Measurements from ENCODE around the gene SLC4A7.
"Not testable (repeated sequence)": the region's sequence is repeated elsewhere in the genome, so short reads cannot be mapped to it uniquely, and the experiment has no call there.

SLC4A7 gene

GRCh38 chr3:27449530-27450150 is 34.5 kb downstream of the SLC4A7 start:
- no peak for ATAC-seq (replicated peaks)
- Mint-ChIP-seq H3K9me3 (no peaks in the 10 kb centered on the region), H3K27me3 (no peaks in the 10 kb centered on the region), H3K36me3 (ENCODE audit: insufficient read depth) (peaks cover 24% of the 10 kb centered on the region), H3K4me1 (ENCODE audit: low read depth in 2 of 2) (peaks cover 16 to 40% of the 10 kb centered on the region in 2 donors), H3K27ac (no peak overlapping the region), H3K4me3 (no peak overlapping the region)
- DNase-seq: no peak

- H3K36me3 Mint-ChIP-seq (ENCODE audit: insufficient read depth): peaks cover 51% of the 10 kb centered on the region
- DNase-seq; H3K9me3 Mint-ChIP-seq; H3K4me1 Mint-ChIP-seq (ENCODE audit: low read depth in 2 of 2); H3K4me3 Mint-ChIP-seq; H3K27me3 Mint-ChIP-seq; ATAC-seq (replicated peaks): not testable (repeated sequence)
- peak overlapping the region in 1 of 2 donors; percentile 2 for H3K27ac Mint-ChIP-seq
Measured at GRCh38 chr3:27442995-27443394, 41.2 kb downstream of the SLC4A7 start.

- H3K4me1 Mint-ChIP-seq (ENCODE audit: low read depth in 2 of 2); DNase-seq; H3K4me3 Mint-ChIP-seq; ATAC-seq (replicated peaks); H3K27ac Mint-ChIP-seq; H3K27me3 Mint-ChIP-seq; H3K9me3 Mint-ChIP-seq: not testable (repeated sequence)
- H3K36me3 Mint-ChIP-seq (ENCODE audit: insufficient read depth): peaks cover 58% of the 10 kb centered on the region
Measured at GRCh38 chr3:27438352-27438751, 45.8 kb downstream of the SLC4A7 start.

GRCh38 chr3:27431116-27431515 is 53.1 kb downstream of the SLC4A7 start:
- H3K4me1 Mint-ChIP-seq (ENCODE audit: low read depth in 2 of 2): peaks cover 5 to 6% of the 10 kb centered on the region in 2 donors

GRCh38 chr3:27429909-27430308 is 54.3 kb downstream of the SLC4A7 start:
- Mint-ChIP-seq H3K27ac (no peak overlapping the region), H3K36me3 (ENCODE audit: insufficient read depth) (peaks cover 40% of the 10 kb centered on the region), H3K4me1 (ENCODE audit: low read depth in 2 of 2) (peaks cover 4 to 5% of the 10 kb centered on the region in 2 donors), H3K4me3 (no peak overlapping the region), H3K27me3 (no peaks in the 10 kb centered on the region), H3K9me3 (no peaks in the 10 kb centered on the region)
- ATAC-seq (replicated peaks) (no peak), DNase-seq (no peak)

More at GRCh38 chr3:27431116-27431515, 53.1 kb downstream of the SLC4A7 start:
- H3K36me3 Mint-ChIP-seq (ENCODE audit: insufficient read depth): peaks cover 51% of the 10 kb centered on the region
- no peak overlapping the region for H3K4me3 Mint-ChIP-seq
- no peaks in the 10 kb centered on the region for H3K27me3 Mint-ChIP-seq
- no peak for DNase-seq
- no peaks in the 10 kb centered on the region for H3K9me3 Mint-ChIP-seq
- no peak overlapping the region for H3K27ac Mint-ChIP-seq
- ATAC-seq (replicated peaks): no peak

GRCh38 chr3:27428446-27428845 is 55.7 kb downstream of the SLC4A7 start:
- H3K27ac Mint-ChIP-seq: no peak overlapping the region
- DNase-seq: no peak
- no peaks in the 10 kb centered on the region for H3K9me3 Mint-ChIP-seq
- ATAC-seq (replicated peaks): no peak
- peaks cover 3 to 5% of the 10 kb centered on the region in 2 donors for H3K4me1 Mint-ChIP-seq (ENCODE audit: low read depth in 2 of 2)
- no peak overlapping the region for H3K4me3 Mint-ChIP-seq
- H3K36me3 Mint-ChIP-seq (ENCODE audit: insufficient read depth): peaks cover 42% of the 10 kb centered on the region
- no peaks in the 10 kb centered on the region for H3K27me3 Mint-ChIP-seq

GRCh38 chr3:27426926-27427325 is 57.3 kb downstream of the SLC4A7 start:
- H3K27ac Mint-ChIP-seq: peak overlapping the region in 1 of 2 donors; percentile 29
- H3K36me3 Mint-ChIP-seq (ENCODE audit: insufficient read depth): peaks cover 35% of the 10 kb centered on the region
- no peaks in the 10 kb centered on the region for H3K9me3 Mint-ChIP-seq
- H3K4me1 Mint-ChIP-seq (ENCODE audit: low read depth in 2 of 2): peaks cover 0 to 3% of the 10 kb centered on the region in 2 donors
- no peaks in the 10 kb centered on the region for H3K27me3 Mint-ChIP-seq
- ATAC-seq (replicated peaks) (no peak), DNase-seq (no peak)
- no peak overlapping the region for H3K4me3 Mint-ChIP-seq

- no peaks in the 10 kb centered on the region for H3K27me3 Mint-ChIP-seq
- no peak overlapping the region for H3K27ac Mint-ChIP-seq
Measured at GRCh38 chr3:27425896-27426565, 58.2 kb downstream of the SLC4A7 start.

GRCh38 chr3:27424812-27425521 is 59.2 kb downstream of the SLC4A7 start:
- DNase-seq; ATAC-seq (replicated peaks); H3K9me3 Mint-ChIP-seq; H3K4me1 Mint-ChIP-seq (ENCODE audit: low read depth in 2 of 2); H3K4me3 Mint-ChIP-seq; H3K27ac Mint-ChIP-seq; H3K27me3 Mint-ChIP-seq: not testable (repeated sequence)
- peaks cover 35% of the 10 kb centered on the region for H3K36me3 Mint-ChIP-seq (ENCODE audit: insufficient read depth)

More at GRCh38 chr3:27425896-27426565, 58.2 kb downstream of the SLC4A7 start:
- ATAC-seq (replicated peaks): no peak
- no peaks in the 10 kb centered on the region for H3K9me3 Mint-ChIP-seq
- peaks cover 35% of the 10 kb centered on the region for H3K36me3 Mint-ChIP-seq (ENCODE audit: insufficient read depth)
- peaks cover 0 to 3% of the 10 kb centered on the region in 2 donors for H3K4me1 Mint-ChIP-seq (ENCODE audit: low read depth in 2 of 2)
- no peak for DNase-seq
- no peak overlapping the region for H3K4me3 Mint-ChIP-seq

GRCh38 chr3:27423463-27423862 is 60.7 kb downstream of the SLC4A7 start:
- Mint-ChIP-seq H3K9me3 (no peaks in the 10 kb centered on the region), H3K36me3 (ENCODE audit: insufficient read depth) (peaks cover 44% of the 10 kb centered on the region), H3K4me1 (ENCODE audit: low read depth in 2 of 2) (peaks cover 0 to 3% of the 10 kb centered on the region in 2 donors), H3K27me3 (no peaks in the 10 kb centered on the region), H3K27ac (no peak overlapping the region), H3K4me3 (no peak overlapping the region)
- ATAC-seq (replicated peaks) (no peak), DNase-seq (no peak)

GRCh38 chr3:27422617-27423016 is 61.6 kb downstream of the SLC4A7 start:
- ATAC-seq (replicated peaks) (no peak), DNase-seq (no peak)
- Mint-ChIP-seq H3K4me3 (no peak overlapping the region), H3K9me3 (no peaks in the 10 kb centered on the region), H3K4me1 (ENCODE audit: low read depth in 2 of 2) (peaks cover 0 to 3% of the 10 kb centered on the region in 2 donors), H3K27me3 (no peaks in the 10 kb centered on the region), H3K36me3 (ENCODE audit: insufficient read depth) (peaks cover 53% of the 10 kb centered on the region), H3K27ac (peak overlapping the region in 1 of 2 donors; percentile 62)

GRCh38 chr3:27415202-27415601 is 69.0 kb downstream of the SLC4A7 start:
- Mint-ChIP-seq H3K27me3 (no peaks in the 10 kb centered on the region), H3K9me3 (no peaks in the 10 kb centered on the region), H3K27ac (no peak overlapping the region), H3K4me3 (no peak overlapping the region), H3K4me1 (ENCODE audit: low read depth in 2 of 2) (peaks cover 2 to 9% of the 10 kb centered on the region in 2 donors), H3K36me3 (ENCODE audit: insufficient read depth) (peaks cover 57% of the 10 kb centered on the region)
- DNase-seq (no peak), ATAC-seq (replicated peaks) (no peak)

- peak overlapping the region in 1 of 2 donors; percentile 31 for H3K27ac Mint-ChIP-seq
- no peaks in the 10 kb centered on the region for H3K27me3 Mint-ChIP-seq
- no peak for ATAC-seq (replicated peaks)
- no peak for DNase-seq
- H3K36me3 Mint-ChIP-seq (ENCODE audit: insufficient read depth): peaks cover 63% of the 10 kb centered on the region
- no peaks in the 10 kb centered on the region for H3K9me3 Mint-ChIP-seq
- no peak overlapping the region for H3K4me3 Mint-ChIP-seq
- H3K4me1 Mint-ChIP-seq (ENCODE audit: low read depth in 2 of 2): peaks cover 0 to 5% of the 10 kb centered on the region in 2 donors
Measured at GRCh38 chr3:27392950-27393679, 91.1 kb downstream of the SLC4A7 start.
